Keratinocyte (primary cell): ENCODE data around the gene ATP11A. TPM values are rescaled to one million over a fixed set of nuclear protein-coding genes. Genes with fewer than 3 reads are reported as not detected.

ENCODE experiments used
- DNase-seq: peaks from one replicate; pipeline ENCODE4 v3.0.0-alpha.2; 2011; ENCODE audit warnings: low read depth, missing footprints, low spot score
- FAIRE-seq: peaks from 2 replicates; lab custom pipeline; 2011; peaks lifted over from hg19 to GRCh38; lab: Jason Lieb, UNC
- H2AFZ ChIP-seq: 2 replicates; pipeline ENCODE4 v1.6.0; 2012; ENCODE audit warnings: low read length, control low read depth, inconsistent platforms; ENCODE audit not compliant: control insufficient read depth
- H3K27ac ChIP-seq: 2 replicates; pipeline ENCODE4 v1.5.1; 2011; ENCODE audit warnings: low read length; ENCODE audit not compliant: control insufficient read depth, insufficient read depth
- H3K27me3 ChIP-seq: 3 replicates; pipeline ENCODE4 v1.6.0; 2011; ENCODE audit warnings: low read length; ENCODE audit not compliant: control insufficient read depth, insufficient read depth; ENCODE audit errors: extremely low read depth
- H3K36me3 ChIP-seq, 2 experiments: 2 replicates in 1 of 2; 3 replicates in 1 of 2; pipeline ENCODE4 v1.5.1; 2011; ENCODE audit warnings: low read length in 2 of 2, mild to moderate bottlenecking in 1 of 2; ENCODE audit not compliant: control insufficient read depth in 2 of 2, insufficient read depth in 2 of 2; ENCODE audit errors: extremely low read depth in 1 of 2
- H3K4me1 ChIP-seq: 3 replicates; pipeline ENCODE4 v1.5.1; 2011; ENCODE audit warnings: low read length; ENCODE audit not compliant: control insufficient read depth, insufficient read depth; ENCODE audit errors: extremely low read depth
- H3K4me2 ChIP-seq: 3 replicates; pipeline ENCODE4 v1.6.0; 2011; ENCODE audit warnings: low read depth, low read length; ENCODE audit not compliant: control insufficient read depth, insufficient read depth; ENCODE audit errors: extremely low read depth
- H3K4me3 ChIP-seq, 3 experiments: fragments of 200-600 bp in 1 of 3; sonication (generic) in 1 of 3; 2 replicates in 2 of 3; 3 replicates in 1 of 3; pipeline ENCODE4 v1.5.1; 2011 to 2016; ENCODE audit warnings: low read length in 3 of 3, mild to moderate bottlenecking in 3 of 3, control low read depth in 2 of 3, inconsistent platforms in 1 of 3, low read depth in 1 of 3, mixed read lengths in 1 of 3, mixed run types in 1 of 3, moderate library complexity in 1 of 3; ENCODE audit not compliant: control insufficient read depth in 2 of 3, insufficient read depth in 2 of 3; ENCODE audit errors: extremely low read depth in 1 of 3
- H3K79me2 ChIP-seq: 2 replicates; pipeline ENCODE4 v1.6.0; 2012; ENCODE audit warnings: low read length; ENCODE audit not compliant: control insufficient read depth, insufficient read depth
- H3K9ac ChIP-seq: 3 replicates; pipeline ENCODE4 v1.6.0; 2011; ENCODE audit warnings: low read length; ENCODE audit not compliant: control insufficient read depth, insufficient read depth; ENCODE audit errors: extremely low read depth
- H3K9me1 ChIP-seq: 3 replicates; pipeline ENCODE4 v1.6.0; 2011; ENCODE audit warnings: low read length; ENCODE audit not compliant: control insufficient read depth, insufficient read depth; ENCODE audit errors: extremely low read depth
- H3K9me3 ChIP-seq: 2 replicates; pipeline ENCODE4 v1.5.1; 2012; ENCODE audit warnings: low read depth, low read length; ENCODE audit not compliant: control insufficient read depth
- H4K20me1 ChIP-seq: 3 replicates; pipeline ENCODE4 v1.6.0; 2011; ENCODE audit warnings: low read length; ENCODE audit not compliant: control insufficient read depth, insufficient read depth; ENCODE audit errors: extremely low read depth
- EZH2 ChIP-seq: IDR thresholded peaks from one replicate; pipeline ENCODE4 v1.6.1; 2012; ENCODE audit warnings: inconsistent platforms, mild to moderate bottlenecking, low read length, moderate library complexity
- dilution Hi-C: fragments of 300-500 bp; cut with MboI; formaldehyde crosslinking; loops from one replicate; pipeline ENCODE4 v1.7.0; 2020; ENCODE audit warnings: low sequenced_read_pairs; ENCODE audit not compliant: extremely low pct_ligation_motif_present
- polyA plus RNA-seq, 5 experiments: library from polyadenylated mRNA; depleted of rRNA in 3 of 5; stranded (reverse) in 3 of 5; stranded (forward) in 1 of 5; unstranded in 1 of 5; fragments of >200 nt; gene quantifications; 1 replicate in 1 of 5; 2 replicates in 3 of 5; 3 replicates in 1 of 5; pipeline versions ENCODE4 v1.2.1 to v1.2.3, GENCODE V29; 2011 to 2012; ENCODE audit warnings: missing spikeins in 2 of 5, low read depth in 1 of 5, low replicate concordance in 1 of 5
- TF ChIP-seq, protein P1 (sequence below), 3 experiments: IDR thresholded peaks in 1 of 3; conservative IDR thresholded peaks in 1 of 3; optimal IDR thresholded peaks in 1 of 3; 2 replicates in 2 of 3; 3 replicates in 1 of 3; pipeline versions ENCODE3 to v1.5.1; 2011; ENCODE audit warnings: low read length in 3 of 3, mild to moderate bottlenecking in 3 of 3, moderate library complexity in 2 of 3, control low read depth in 1 of 3, inconsistent platforms in 1 of 3; ENCODE audit not compliant: insufficient read depth in 2 of 3; ENCODE audit errors: extremely low read depth in 1 of 3

Gene ATP11A
- polyA plus RNA-seq, 1 donor (not counting 4 experiments of a cell fraction or from before 2014, with no cell fraction given): 4.3 TPM

DNA sequence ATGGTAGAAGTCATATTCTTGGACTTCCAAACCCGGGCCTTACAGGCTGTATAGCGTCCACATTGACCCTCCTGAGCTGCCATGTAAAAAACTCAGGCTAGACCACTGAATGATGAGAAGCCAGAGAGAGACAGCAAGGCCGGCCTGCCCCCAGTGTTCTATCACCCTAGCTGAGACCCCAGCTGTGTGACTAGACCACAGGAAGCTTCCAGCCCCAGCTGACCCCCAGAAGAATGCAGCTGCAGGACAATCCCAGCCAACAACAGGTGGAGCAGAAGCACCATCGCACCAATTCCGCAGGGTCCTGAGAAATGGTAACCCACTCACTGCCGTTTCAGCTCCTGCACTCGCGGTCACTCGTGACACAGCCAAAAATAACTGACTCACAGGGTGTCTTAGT is 2.9 kb upstream of the ATP11A start:
- TF ChIP-seq, protein P1, sequence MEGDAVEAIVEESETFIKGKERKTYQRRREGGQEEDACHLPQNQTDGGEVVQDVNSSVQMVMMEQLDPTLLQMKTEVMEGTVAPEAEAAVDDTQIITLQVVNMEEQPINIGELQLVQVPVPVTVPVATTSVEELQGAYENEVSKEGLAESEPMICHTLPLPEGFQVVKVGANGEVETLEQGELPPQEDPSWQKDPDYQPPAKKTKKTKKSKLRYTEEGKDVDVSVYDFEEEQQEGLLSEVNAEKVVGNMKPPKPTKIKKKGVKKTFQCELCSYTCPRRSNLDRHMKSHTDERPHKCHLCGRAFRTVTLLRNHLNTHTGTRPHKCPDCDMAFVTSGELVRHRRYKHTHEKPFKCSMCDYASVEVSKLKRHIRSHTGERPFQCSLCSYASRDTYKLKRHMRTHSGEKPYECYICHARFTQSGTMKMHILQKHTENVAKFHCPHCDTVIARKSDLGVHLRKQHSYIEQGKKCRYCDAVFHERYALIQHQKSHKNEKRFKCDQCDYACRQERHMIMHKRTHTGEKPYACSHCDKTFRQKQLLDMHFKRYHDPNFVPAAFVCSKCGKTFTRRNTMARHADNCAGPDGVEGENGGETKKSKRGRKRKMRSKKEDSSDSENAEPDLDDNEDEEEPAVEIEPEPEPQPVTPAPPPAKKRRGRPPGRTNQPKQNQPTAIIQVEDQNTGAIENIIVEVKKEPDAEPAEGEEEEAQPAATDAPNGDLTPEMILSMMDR (optimal IDR thresholded peaks at IDR 0.05 in 1 of 3, IDR thresholded peaks at IDR 0.05 in 1 of 3, conservative IDR thresholded peaks at IDR 0.05 in 1 of 3; ENCODE audit: extremely low read depth in 1 of 3, insufficient read depth in 2 of 3, low read length in 3 of 3): no peak
- TF ChIP-seq EZH2: no peak
- H3K9me3 ChIP-seq: no peaks in the 10 kb centered on the region
- FAIRE-seq (no peak), DNase-seq (no peak)
- H3K9ac ChIP-seq: no peak overlapping the region
- no peaks in the 10 kb centered on the region for H3K36me3 ChIP-seq
- H3K79me2 ChIP-seq: peaks cover 5% of the 10 kb centered on the region
- H3K4me2 ChIP-seq: no peak overlapping the region
- H3K4me1 ChIP-seq: peaks cover 15% of the 10 kb centered on the region
- no peaks in the 10 kb centered on the region for H3K27me3 ChIP-seq
- no peak overlapping the region for H3K4me3 ChIP-seq
- dilution Hi-C loops: no loop called here
- no peaks in the 10 kb centered on the region for H3K9me1 ChIP-seq
- H3K27ac ChIP-seq: no peak overlapping the region
- no peak overlapping the region for H2AFZ ChIP-seq
- no peaks in the 10 kb centered on the region for H4K20me1 ChIP-seq

DNA sequence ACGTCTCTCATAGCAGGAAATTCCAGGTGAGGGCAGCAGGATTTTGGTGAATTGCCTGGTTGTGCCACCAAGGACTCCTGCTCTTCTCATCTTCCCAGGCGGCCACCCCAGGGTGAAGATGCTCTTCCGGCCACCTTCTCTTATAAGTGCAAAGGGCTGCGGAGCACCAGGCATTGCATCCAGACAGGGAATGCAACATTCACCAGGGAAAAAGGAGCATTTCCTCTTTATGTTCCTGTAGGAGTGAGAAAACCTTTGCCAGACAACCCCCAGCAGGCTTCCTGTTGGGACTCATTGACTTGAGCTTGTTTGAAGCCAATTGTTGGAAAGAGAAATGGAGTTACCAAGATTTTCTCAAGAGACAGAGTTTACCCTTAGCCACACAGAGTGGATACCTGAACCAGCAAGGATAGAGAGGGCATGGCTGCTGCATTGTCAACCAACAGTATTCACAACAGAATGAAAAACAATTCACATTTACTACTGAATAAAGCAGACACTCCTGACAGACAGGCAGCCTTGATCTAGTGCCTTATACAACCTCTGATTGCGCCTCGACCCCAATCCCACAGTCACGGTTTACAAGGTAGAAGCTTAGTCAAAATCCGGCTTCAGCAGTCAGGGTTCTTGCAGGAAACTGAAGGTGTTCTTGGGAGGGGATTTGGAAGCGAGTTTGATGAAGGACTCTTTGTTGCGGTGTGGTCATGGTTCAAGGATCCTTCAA is 1.8 kb upstream of the ATP11A start:
- no peaks in the 10 kb centered on the region for H3K27me3 ChIP-seq
- no peak overlapping the region for H3K4me2 ChIP-seq
- H3K4me3 ChIP-seq: no peak overlapping the region
- no peak overlapping the region for H3K9ac ChIP-seq
- no peak for DNase-seq
- no peaks in the 10 kb centered on the region for H3K9me1 ChIP-seq
- peaks cover 15% of the 10 kb centered on the region for H3K4me1 ChIP-seq
- H3K9me3 ChIP-seq: no peaks in the 10 kb centered on the region
- H3K79me2 ChIP-seq: peaks cover 10% of the 10 kb centered on the region
- H4K20me1 ChIP-seq: no peaks in the 10 kb centered on the region
- dilution Hi-C loops: no loop called here
- no peak for FAIRE-seq
- no peak for TF ChIP-seq EZH2
- TF ChIP-seq, protein P1 (optimal IDR thresholded peaks at IDR 0.05 in 1 of 3, IDR thresholded peaks at IDR 0.05 in 1 of 3, conservative IDR thresholded peaks at IDR 0.05 in 1 of 3; ENCODE audit: extremely low read depth in 1 of 3, insufficient read depth in 2 of 3, low read length in 3 of 3): no peak
- no peak overlapping the region for H3K27ac ChIP-seq
- H2AFZ ChIP-seq: no peak overlapping the region
- no peaks in the 10 kb centered on the region for H3K36me3 ChIP-seq
